ENCODE data around the gene RNF167.

- TF ChIP-seq NFIC (IDR thresholded peaks at IDR 0.05) (no peak), FOXM1 (IDR thresholded peaks at IDR 0.05; ENCODE audit: borderline replicate concordance, low read depth) (no peak), REST (IDR thresholded peaks at IDR 0.05; ENCODE audit: low read depth) (no peak), EGR1 (IDR thresholded peaks at IDR 0.05) (no peak), TEAD4 (IDR thresholded peaks at IDR 0.05) (no peak), MAX (IDR thresholded peaks at IDR 0.05) (no peak), TCF12 (IDR thresholded peaks at IDR 0.05; ENCODE audit: low read depth) (no peak), CEBPB (IDR thresholded peaks at IDR 0.05) (no peak), RAD21 (IDR thresholded peaks at IDR 0.05; ENCODE audit: low read depth) (no peak), TAF1 (IDR thresholded peaks at IDR 0.05; ENCODE audit: low read depth) (no peak), CREB1 (IDR thresholded peaks at IDR 0.05; ENCODE audit: low read depth) (no peak), EP300 (IDR thresholded peaks at IDR 0.05; ENCODE audit: borderline replicate concordance) (no peak), ZBTB7A (IDR thresholded peaks at IDR 0.05; ENCODE audit: low read depth) (no peak), YY1 (IDR thresholded peaks at IDR 0.05; ENCODE audit: low read depth) (no peak)
Measured at GRCh38 chr17:4921320-4921719, 18.7 kb upstream of the RNF167 start.
